ENCODE measurements around the gene JMJD8.

JMJD8 gene

DNA sequence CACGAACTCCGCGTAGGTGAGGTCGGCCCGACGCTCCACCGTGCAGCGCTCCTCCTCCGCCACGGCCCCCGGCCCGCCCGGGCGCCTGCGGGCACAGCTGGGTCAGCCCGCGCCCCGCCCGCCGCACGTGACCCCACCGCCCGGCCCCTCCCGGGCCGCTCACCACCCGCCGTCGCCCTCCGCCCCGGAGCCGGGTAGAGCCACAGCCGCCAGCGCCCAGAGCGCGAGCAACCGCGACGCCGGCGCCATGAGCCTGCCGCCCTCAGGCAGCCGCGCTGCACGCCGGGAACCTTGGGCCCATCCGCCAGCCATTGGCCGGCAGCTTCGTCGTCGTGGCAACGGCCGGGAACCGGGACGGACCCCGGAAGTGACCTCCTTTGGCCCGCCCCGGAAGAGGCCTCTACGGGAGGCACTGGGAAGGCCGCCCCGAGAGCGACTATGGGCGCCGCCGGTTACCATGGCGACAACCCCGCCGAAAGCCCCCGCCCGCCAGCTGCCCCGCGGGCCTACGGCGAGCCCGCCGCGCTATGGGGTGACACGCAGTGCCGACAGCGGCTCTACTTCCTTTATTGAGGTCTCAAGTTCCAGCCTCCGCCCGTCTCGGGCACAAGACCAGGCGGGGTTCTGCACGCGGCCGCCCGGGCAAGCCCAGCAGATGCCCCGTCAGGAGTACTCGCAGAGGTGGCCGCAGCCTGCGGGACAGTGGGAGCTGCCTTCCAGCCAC, at the start of gene JMJD8:
Gene JMJD8, minus strand, starts transcription at position 264 of the 724 bp plus-strand sequence. Its CDS starts 15 bp downstream, at position 249.
- peak within 1 kb of the TSS; percentile 47 to 91 (median 83) for H3K27ac ChIP-seq
- H3K4me3 ChIP-seq, result peak within 1 kb of the TSS; percentile 45 to 69 (median 64)

DNA sequence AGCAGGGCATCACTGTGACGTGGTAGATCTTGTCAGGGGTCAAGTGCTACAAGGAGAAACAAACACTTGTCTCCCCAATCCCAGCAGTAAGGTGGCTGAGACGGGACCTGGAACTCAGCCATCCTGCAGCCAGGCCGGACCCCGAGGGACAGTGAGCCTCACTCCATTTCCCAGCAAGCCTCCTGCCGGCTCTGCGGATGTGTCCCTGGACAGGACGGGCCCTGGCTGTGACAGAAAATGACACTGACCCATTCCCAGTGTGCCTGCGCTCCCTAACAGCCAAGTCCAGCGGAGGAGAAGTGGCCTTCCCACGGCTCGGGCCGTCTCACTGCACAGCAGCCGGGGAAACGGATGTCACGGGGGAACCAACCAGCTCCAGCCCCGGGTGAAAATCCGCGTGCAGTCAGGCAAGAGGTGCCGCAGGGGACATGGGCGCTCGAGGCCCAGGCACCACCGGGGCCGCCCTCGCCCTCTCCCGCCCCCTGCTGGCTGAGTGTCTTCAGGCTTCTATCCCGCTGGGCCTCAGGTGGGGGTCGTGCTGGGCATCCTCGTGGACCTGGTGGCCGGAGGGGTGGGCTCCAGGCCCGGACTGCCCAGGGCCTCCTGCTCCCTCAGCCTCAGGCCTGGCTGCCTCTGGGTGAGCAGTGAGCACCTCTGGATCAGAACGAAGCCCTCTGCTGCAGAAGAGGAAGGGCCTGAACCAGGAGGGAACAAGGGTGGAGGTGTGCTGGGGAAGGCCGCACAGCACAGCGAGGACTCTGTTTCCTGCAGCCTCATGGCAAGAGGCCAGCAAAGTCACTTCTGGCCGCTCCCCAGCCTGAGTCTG, 49.5 kb upstream of the JMJD8 start:
- H3K27ac ChIP-seq, result no peak overlapping the region
- H3K4me3 ChIP-seq, result no peak overlapping the region

DNA sequence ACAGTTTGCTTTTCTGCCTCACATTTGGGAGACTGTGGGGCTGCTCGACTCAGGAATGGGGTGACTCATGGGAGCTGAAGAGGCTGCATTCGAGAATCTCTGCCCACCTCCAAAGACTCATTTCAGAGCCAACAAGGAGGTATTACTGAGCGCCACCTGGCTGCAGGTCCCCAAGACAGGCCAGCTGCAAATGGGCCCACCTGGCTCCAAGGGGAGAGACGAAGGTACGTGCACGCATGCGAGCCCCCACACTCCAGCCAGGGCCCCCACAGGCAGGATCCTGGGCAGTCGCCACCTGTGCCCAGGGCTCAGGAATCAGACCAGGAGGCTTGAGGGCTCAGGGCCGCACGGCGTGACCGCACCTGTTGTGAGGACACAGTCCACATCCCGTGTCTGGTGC, 48.8 kb upstream of the JMJD8 start:
- Histone ChIP-seq H3K4me3 (no peak overlapping the region), H3K27ac (no peak overlapping the region)

DNA sequence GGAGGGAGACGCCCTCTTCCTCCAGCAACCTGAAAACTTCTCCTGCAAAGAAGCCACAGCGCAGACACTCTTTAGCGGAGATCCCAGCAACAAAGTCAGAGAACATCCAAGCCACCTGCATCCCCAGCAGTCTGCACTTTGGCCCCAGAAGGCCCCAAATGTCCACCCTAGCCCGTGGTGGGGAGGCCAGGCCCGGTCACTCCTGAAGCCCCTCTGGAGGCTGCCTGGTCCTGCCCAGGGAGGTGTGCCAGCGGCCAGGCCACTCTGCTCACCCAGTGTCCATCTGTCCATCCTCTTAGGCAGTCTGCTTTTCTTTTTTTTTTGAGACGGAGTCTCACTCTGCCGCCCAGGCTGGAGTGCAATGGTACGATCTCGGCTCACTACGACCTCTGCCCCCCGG, 48.2 kb upstream of the JMJD8 start:
- H3K27ac ChIP-seq, result no peak overlapping the region
- H3K4me3 ChIP-seq, result no peak overlapping the region

- no peak overlapping the region for H3K4me3 ChIP-seq
- H3K27ac ChIP-seq, result no peak overlapping the region
Observed at GRCh38 chr16:730666-731509, 46.8 kb upstream of the JMJD8 start.

DNA sequence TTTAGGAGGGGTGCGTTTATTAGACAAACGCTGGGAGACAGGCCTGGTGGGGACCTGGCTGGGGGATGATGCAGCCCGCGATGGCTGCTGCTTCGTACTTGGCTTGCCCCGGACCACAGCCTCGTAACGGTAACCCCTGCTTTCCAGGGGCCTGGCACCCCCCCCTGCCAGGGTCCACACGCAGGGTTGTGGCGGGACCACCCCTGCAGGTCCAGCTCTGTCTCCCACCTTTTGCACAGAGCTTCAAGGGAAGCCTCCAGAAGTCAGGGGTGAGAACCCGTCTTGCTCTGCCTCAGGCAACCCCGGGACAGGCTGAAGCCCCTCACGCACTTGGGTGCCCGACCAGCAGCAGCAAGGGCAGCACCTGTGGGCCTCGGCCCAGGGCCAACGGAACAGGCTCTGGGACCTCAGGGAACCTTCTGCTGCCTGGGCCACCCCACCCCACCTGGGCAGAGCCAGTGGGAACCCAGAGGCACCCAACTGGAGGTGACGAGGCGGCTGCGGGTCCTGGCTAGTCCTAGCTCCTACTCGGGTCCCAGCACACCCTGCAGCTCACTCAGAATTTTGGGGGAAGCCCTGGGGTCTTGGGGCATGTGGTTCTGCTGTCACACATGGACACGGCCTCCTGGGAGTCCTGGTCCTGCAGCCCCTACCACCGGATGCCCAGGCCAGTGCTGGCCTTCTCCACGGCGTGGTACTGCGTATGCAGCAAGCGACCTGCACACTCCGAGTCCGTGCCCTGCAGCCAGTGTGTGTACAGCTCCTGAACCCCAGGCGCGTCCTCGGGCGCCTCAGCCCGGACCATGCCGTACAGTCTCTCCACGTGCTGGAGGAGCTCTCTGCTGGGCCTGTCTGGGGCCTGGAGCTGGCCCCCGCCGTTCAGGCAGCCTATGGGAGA, 45.9 kb upstream of the JMJD8 start:
- H3K4me3 ChIP-seq, result no peak overlapping the region

DNA sequence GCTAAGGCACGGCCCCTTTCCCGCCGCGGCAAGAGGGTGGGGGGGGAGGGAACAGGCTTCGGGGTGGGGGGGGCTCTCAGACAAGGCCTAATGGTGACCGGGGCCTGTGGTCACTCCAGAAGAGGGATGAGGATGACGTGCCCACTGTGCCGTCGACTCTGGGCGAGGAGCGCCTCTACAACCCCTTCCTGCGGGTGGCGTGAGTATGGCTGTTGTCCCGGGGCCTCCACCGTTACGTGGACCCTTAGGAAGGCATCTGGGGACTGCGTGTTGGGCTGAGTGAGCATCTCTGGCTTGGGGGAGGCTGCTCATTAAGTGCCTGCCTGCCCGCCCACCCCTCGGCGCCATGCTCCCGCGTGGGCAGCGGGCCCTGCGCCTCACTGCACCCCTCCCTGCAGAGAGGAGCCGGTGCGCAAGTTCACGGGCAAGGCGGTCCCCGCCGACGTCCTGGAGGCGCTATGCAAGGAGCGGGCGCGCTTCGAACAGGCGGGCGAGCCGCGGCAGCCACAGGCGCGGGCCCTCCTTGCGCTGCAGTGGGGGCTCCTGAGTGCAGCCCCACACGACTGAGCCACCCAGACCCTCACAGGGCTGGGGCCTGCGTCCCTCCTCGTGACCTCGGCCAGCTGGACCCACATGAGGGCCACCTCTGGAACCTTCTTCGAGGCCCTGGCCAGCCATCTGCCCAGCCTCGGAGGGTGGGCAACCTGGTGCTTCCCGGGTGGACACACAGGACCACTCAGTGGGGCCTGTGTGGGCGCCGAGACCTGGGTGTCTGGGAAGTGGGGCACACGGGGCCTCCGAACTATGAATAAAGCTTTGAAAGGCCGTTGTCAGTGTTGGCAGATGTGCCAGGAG, 45.0 kb upstream of the JMJD8 start:
- H3K27ac ChIP-seq, result no peak overlapping the region

More for the DNA sequence above, 45.9 kb upstream of the JMJD8 start:
- H3K27ac ChIP-seq, result no peak overlapping the region

DNA sequence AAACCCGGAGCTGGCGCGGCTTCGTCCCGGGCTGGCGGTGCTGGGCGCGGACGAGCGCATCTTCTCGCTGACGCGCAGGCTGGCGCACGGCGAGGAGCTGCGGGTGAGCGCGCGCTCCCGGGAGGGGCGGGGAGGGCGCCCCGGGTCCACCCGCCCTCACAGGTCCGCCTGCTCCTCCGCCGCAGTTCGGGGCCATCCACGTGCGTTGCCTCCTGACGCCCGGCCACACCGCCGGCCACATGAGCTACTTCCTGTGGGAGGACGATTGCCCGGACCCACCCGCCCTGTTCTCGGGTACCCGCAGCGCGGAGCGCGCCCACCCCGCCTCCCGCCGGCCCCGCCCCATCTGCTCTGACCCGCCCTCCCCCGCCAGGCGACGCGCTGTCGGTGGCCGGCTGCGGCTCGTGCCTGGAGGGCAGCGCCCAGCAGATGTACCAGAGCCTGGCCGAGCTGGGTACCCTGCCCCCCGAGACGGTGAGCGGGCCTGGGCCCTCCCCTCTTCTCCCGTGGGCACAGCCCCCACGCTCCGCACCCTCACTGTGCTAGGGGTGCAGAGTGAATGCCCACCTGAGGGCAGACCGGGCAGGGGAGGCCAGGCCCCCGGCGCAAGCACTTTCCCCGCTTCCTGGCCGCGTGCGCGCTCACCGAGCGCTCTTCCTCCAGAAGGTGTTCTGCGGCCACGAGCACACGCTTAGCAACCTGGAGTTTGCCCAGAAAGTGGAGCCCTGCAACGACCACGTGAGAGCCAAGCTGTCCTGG, 44.2 kb upstream of the JMJD8 start:
- Histone ChIP-seq H3K4me3 (peak overlapping the region; percentile 31 to 49 (median 39)), H3K27ac (peak overlapping the region in 9 of 21 experiments; percentile 1 to 67 (median 54))

More for the DNA sequence above, 45.0 kb upstream of the JMJD8 start:
- peak overlapping the region in 1 of 7 experiments; percentile 46 for H3K4me3 ChIP-seq

DNA sequence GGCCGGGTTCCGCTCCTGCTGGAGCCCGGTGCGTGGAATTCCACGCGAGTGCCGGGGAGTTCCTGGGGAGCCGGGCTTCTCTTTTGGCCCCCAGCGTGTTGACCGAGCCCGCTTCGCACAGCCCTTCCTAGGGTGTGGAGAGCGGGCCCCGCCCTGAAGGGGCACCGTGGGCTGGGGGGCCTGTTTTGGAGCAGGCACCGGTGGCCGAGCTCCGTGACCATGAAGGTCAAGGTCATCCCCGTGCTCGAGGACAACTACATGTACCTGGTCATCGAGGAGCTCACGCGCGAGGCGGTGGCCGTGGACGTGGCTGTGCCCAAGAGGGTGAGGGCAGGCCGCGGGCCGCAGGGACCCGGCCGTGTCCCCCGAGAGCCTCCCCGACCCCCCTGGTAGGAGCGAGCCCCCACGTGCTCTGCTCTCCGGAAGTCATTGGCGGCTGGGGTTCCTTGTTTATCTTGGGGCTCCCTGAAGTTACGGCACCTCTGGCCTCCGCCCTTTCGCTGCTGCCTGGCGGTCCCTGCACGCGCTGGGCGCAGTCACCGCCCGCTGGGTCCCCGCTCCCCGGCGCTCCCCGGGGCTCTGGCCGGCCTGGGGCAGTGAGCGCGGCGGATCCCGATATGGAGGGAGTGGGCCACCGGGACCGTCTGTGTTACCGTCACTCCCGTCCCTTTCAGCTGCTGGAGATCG, 43.3 kb upstream of the JMJD8 start:
- H3K27ac ChIP-seq, result peak overlapping the region in 13 of 21 experiments; percentile 1 to 72 (median 53)
- H3K4me3 ChIP-seq, result peak overlapping the region; percentile 31 to 49 (median 39)

DNA sequence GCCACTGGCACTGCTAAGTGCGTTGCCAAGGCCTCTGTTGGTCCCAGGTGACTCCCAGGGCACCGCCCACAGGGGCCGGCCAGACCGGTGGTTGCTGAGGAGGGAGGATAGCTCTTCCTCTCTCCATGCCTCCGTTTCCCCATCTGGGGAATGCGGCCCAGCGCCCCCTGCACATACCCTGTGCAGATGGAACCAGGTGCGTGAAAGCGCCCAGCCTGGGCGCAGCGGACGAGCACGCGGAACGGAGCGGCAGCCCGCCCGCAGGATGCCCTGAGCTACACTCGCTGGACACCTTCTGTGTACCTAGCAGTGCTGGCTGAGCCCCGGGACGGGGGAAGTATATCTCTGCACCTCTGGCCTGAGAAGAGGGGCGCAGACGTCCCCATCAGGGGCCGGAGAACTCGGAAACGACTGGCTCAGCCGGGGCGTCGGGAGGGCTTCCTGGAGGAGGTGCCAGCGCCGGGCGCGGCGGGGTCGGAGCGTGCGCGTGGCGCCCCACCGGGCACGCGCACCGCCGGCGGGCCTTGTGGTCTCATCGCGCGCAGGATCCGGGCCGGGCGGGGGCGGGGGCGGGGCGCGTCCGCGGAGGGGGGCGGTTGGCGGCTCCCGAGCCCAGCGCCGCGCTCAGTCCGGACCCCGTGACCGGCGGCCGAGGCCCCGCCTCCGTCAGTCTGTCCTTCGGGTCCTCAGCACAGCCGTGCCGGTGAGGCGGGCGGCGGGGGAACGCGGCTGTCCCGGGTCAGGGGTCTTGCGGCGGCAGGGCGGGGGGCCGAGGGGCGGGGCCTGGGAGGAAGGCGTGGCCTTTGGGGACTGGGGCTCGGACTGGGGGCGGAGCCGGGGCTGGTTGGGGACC, 42.5 kb upstream of the JMJD8 start, which contains the start of the genes CCDC78 and HAGHL:
Gene CCDC78, minus strand, starts transcription at position 6 of the 853 bp plus-strand sequence. CDS start 76 bp downstream, outside the sequence.
Gene HAGHL, plus strand, starts transcription at position 669 of the 853 bp plus-strand sequence. CDS start 404 bp downstream, outside the sequence.
- Histone ChIP-seq H3K4me3 (peak within 1 kb of the TSS; percentile 31 to 49 (median 39)), H3K27ac (peak within 1 kb of the TSS in 13 of 21 experiments; percentile 1 to 72 (median 53))

- peak overlapping the region in 1 of 7 experiments; percentile 36 for H3K4me3 ChIP-seq
- no peak overlapping the region for H3K27ac ChIP-seq
Observed at GRCh38 chr16:726188-726437, 42.0 kb upstream of the JMJD8 start.

DNA sequence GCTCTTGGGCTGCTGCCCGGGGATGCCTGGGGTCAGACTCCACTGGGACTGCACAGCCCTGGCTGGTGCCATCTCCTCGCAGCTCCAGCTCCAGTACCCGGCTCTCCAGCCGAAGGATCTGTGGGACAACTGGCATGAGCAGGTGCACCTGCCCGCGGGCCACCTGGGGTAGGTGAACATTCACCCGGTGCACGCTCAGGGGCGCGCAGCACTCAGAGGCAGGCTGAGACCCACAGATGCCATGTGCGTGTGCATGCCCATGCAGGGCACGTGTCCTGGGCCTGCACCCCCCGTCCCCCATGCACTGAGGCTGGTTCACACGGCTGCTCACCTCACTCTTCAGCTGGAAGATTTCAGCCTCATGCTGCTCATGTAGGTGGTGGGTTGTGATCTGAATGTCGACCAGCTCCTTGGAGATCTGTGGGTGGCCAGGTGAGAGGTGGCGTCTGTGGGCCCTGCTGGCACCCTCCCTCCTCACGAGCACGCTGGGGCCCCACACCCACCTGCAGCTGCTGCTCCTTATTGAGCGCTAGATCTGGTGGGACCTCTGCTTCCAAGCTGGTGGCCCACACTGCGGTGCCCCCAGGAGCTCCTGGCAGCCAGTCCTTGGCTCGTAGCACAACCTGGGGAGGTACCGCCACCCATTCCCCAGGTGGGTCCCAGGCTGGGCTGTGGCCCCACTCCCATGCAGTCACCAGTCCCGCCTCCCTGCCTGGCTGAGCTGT, 41.5 kb upstream of the JMJD8 start:
- H3K4me3 ChIP-seq, result no peak overlapping the region
- H3K27ac ChIP-seq, result no peak overlapping the region

DNA sequence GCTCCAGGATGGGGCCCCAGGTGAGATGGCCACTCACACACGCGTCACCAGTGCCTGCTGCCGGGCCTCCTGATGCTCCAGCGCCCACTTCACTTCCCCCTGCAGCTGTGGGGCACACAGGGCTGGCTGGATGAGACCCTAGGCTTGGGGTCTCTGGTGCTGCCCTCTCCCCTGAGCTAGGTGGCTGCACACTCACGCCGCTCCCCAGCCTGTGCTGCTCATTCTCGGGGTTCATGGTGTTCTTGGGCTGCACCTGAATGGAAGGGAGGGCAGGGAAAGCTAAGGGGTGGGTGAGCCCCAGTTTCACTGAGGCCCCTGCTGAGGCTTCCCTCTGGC, 40.9 kb upstream of the JMJD8 start:
- no peak overlapping the region for H3K4me3 ChIP-seq
- H3K27ac ChIP-seq, result no peak overlapping the region

- H3K27ac ChIP-seq, result no peak overlapping the region
- H3K4me3 ChIP-seq, result no peak overlapping the region
Observed at GRCh38 chr16:724188-725040, 40.3 kb upstream of the JMJD8 start.
